VCaP (cell line): ENCODE measurements around the gene HTR3B.
A peak's percentile ranks its signal among the peaks of the same experiment; 100 is the strongest.

ENCODE experiments used
- H3K27ac ChIP-seq: fragments of 450-650 bp; 2 replicates; pipeline ENCODE4 v1.5.1; 2017
- TF ChIP-seq, protein P1 (sequence below): fragments of 450-650 bp; conservative IDR thresholded peaks from 2 replicates; pipeline ENCODE4 v1.5.1; 2017; ENCODE audit warnings: mild to moderate bottlenecking, moderate library complexity

The HTR3B gene

DNA sequence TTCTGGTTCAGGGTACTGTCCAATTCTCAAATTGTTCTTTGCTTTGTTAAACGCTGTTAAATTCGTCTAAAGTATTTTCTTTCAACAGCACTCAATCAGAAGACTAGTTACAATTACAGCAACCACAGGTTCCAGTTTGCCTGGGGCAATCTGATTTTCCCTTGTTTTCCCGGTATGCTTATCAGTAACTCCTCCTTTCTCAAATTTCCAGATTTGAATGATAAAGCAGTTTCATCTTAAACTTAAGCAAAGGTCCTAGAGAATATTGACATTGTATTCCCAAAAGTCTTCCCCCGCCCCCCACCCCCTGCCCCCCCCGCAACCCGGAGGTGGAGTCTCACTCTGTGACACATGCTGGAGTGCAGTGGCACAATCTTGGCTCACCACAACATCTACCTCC, 18.7 kb upstream of the HTR3B start:
- H3K27ac ChIP-seq: peak overlapping the region; percentile 88
- TF ChIP-seq, protein P1, sequence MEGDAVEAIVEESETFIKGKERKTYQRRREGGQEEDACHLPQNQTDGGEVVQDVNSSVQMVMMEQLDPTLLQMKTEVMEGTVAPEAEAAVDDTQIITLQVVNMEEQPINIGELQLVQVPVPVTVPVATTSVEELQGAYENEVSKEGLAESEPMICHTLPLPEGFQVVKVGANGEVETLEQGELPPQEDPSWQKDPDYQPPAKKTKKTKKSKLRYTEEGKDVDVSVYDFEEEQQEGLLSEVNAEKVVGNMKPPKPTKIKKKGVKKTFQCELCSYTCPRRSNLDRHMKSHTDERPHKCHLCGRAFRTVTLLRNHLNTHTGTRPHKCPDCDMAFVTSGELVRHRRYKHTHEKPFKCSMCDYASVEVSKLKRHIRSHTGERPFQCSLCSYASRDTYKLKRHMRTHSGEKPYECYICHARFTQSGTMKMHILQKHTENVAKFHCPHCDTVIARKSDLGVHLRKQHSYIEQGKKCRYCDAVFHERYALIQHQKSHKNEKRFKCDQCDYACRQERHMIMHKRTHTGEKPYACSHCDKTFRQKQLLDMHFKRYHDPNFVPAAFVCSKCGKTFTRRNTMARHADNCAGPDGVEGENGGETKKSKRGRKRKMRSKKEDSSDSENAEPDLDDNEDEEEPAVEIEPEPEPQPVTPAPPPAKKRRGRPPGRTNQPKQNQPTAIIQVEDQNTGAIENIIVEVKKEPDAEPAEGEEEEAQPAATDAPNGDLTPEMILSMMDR: no peak

- no peak overlapping the region for H3K27ac ChIP-seq
- TF ChIP-seq, protein P1: no peak
These were observed 15.7 kb upstream of the HTR3B start for GRCh38 chr11:113888848-113889247.

- TF ChIP-seq, protein P1: no peak
- H3K27ac ChIP-seq: peak overlapping the region; percentile 64
These were observed 10.1 kb upstream of the HTR3B start for GRCh38 chr11:113894421-113894996.

GRCh38 chr11:113895367-113896155, 9.0 kb upstream of the HTR3B start:
- peak overlapping the region; percentile 64 for H3K27ac ChIP-seq
- TF ChIP-seq, protein P1: no peak; the same call in 1 of the 2 replicates

- peak overlapping the region; percentile 64 for H3K27ac ChIP-seq
- TF ChIP-seq, protein P1: peak; percentile 94
These were observed 8.3 kb upstream of the HTR3B start for GRCh38 chr11:113896156-113896879.

- H3K27ac ChIP-seq: no peak overlapping the region
- TF ChIP-seq, protein P1: no peak
These were observed 3.5 kb upstream of the HTR3B start for GRCh38 chr11:113901141-113901540.

- TF ChIP-seq, protein P1: peak; percentile 79
These were observed 1.4 kb downstream of the HTR3B start for GRCh38 chr11:113906038-113906437.

More at GRCh38 chr11:113906038-113906437, 1.4 kb downstream of the HTR3B start:
- peak overlapping the region; percentile 73 for H3K27ac ChIP-seq
